Anterior cingulate cortex (tissue), 58 donors: Measurements from ENCODE around the gene CYB5R3.

Source experiments
- DNase-seq, 58 donors: peaks; one replicate each; lab custom pipeline; 2025; lab: John Stamatoyannopoulos, UW

The CYB5R3 gene

GRCh38 chr22:42649246-42650099 lies at the start of gene CYB5R3:
TSS of gene CYB5R3 (minus strand) at chr22:42649392. CDS start at chr22:42649315, 77 bp downstream.
- peak; percentile 6 to 89 (median 72) for DNase-seq

- DNase-seq, result no peak
These were observed 48.4 kb upstream of the CYB5R3 start for GRCh38 chr22:42697542-42698013.

- no peak for DNase-seq
These were observed 47.3 kb upstream of the CYB5R3 start for GRCh38 chr22:42696331-42696967.

GRCh38 chr22:42695294-42695693 lies 46.1 kb upstream of the CYB5R3 start:
- peak in 34 of 58 donors; percentile 1 to 64 (median 24) for DNase-seq

- DNase-seq, result no peak
These were observed 44.8 kb upstream of the CYB5R3 start for GRCh38 chr22:42693763-42694683.

GRCh38 chr22:42693055-42693762 lies 44.0 kb upstream of the CYB5R3 start:
- DNase-seq, result no peak

GRCh38 chr22:42692239-42693054 lies 43.3 kb upstream of the CYB5R3 start:
- no peak for DNase-seq

GRCh38 chr22:42691440-42691839 lies 42.2 kb upstream of the CYB5R3 start:
- peak in 1 of 58 donors; percentile 12 for DNase-seq

GRCh38 chr22:42688241-42689211 lies 39.3 kb upstream of the CYB5R3 start:
- DNase-seq, result peak in 38 of 58 donors; percentile 3 to 78 (median 30)

- no peak for DNase-seq
These were observed 37.7 kb upstream of the CYB5R3 start for GRCh38 chr22:42686756-42687491.

- DNase-seq, result no peak
These were observed 36.9 kb upstream of the CYB5R3 start for GRCh38 chr22:42685941-42686653.

GRCh38 chr22:42684462-42685195 lies 35.4 kb upstream of the CYB5R3 start:
- no peak for DNase-seq

GRCh38 chr22:42683578-42684283 lies 34.5 kb upstream of the CYB5R3 start:
- DNase-seq, result peak in 41 of 58 donors; percentile 7 to 71 (median 41)

- no peak for DNase-seq
These were observed 33.1 kb upstream of the CYB5R3 start for GRCh38 chr22:42682113-42682851.
